Measurements from ENCODE around the gene PTGS2. TPM values are rescaled to one million over a fixed set of nuclear protein-coding genes. Genes with fewer than 3 reads are reported as not detected.

Gene PTGS2
- total and polyA plus RNA-seq, 2 of the 8 experiments (the other 6 are each of a cell fraction or from before 2014, with no cell fraction given): 0.29 to 0.35 TPM

Other genes starting within 250 kb of the PTGS2 start
- not detected in 2 replicates for gene PDC, start 219.3 kb downstream of the PTGS2 start, total RNA-seq (2021; fragmentation: NEBNext Ultra II Directional; extraction: Animal tissue kit (Norgen Biotek cat#: 25700))
- gene PDC, start 219.3 kb downstream of the PTGS2 start, polyA plus RNA-seq (2011; rRNA removed): not detected in 2 replicates
- gene PLA2G4A, start 148.5 kb upstream of the PTGS2 start, total RNA-seq (2021; fragmentation: NEBNext Ultra II Directional; extraction: Animal tissue kit (Norgen Biotek cat#: 25700)): 1.4 and 1.8 TPM in 2 replicates
- 0.44 and 0.63 TPM in 2 replicates for gene PLA2G4A, start 148.5 kb upstream of the PTGS2 start, polyA plus RNA-seq (2011; rRNA removed)